Ovary (tissue), 3 donors: Measurements from ENCODE around the gene DTNA.

Experiments used
- EP300 ChIP-seq: sonication (generic); formaldehyde crosslinking; IDR thresholded peaks from one replicate; pipeline ENCODE4 v1.6.1; 2017; ENCODE audit warnings: antibody characterized with exemption
- POLR2A ChIP-seq: fragments of 450-650 bp; IDR thresholded peaks from one replicate; pipeline ENCODE4 v1.6.1; 2017; ENCODE audit warnings: antibody characterized with exemption, mild to moderate bottlenecking, moderate library complexity
- TF ChIP-seq, protein P1 (sequence below), 3 donors: fragments of 450-650 bp in 2 of 3; fragments of 200-600 bp in 1 of 3; IDR thresholded peaks; one replicate each; pipeline versions ENCODE4 v1.5.1 to v1.8.0; 2016 to 2022; ENCODE audit warnings: antibody characterized with exemption in 3 of 3, mild to moderate bottlenecking in 1 of 3
- donor health status: DM: no; HTN: no; CAD: no.

DNA sequence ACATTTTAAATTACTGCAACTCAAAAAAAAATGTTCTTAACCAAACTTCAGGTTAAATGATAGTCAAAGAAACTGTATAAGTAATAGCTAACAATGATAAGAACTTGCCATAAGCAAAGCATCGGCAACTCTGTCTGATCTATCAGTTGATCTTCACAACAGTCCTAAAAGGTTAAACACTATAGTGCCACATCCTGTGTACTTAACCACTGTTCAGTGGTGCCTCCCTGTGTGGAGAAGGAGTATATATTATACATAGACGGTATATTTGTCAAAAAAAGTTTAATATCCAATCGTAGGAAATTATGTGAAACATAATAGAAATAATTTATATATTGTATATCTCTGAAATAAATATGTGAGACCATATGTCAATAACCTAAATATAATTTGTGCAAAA lies 13.0 kb downstream of the DTNA start:
- TF ChIP-seq, protein P1, sequence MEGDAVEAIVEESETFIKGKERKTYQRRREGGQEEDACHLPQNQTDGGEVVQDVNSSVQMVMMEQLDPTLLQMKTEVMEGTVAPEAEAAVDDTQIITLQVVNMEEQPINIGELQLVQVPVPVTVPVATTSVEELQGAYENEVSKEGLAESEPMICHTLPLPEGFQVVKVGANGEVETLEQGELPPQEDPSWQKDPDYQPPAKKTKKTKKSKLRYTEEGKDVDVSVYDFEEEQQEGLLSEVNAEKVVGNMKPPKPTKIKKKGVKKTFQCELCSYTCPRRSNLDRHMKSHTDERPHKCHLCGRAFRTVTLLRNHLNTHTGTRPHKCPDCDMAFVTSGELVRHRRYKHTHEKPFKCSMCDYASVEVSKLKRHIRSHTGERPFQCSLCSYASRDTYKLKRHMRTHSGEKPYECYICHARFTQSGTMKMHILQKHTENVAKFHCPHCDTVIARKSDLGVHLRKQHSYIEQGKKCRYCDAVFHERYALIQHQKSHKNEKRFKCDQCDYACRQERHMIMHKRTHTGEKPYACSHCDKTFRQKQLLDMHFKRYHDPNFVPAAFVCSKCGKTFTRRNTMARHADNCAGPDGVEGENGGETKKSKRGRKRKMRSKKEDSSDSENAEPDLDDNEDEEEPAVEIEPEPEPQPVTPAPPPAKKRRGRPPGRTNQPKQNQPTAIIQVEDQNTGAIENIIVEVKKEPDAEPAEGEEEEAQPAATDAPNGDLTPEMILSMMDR (IDR thresholded peaks at IDR 0.05) = no peak
- TF ChIP-seq EP300 = no peak
- no peak for TF ChIP-seq POLR2A
